ENCODE data around the gene GPRC6A. TPM values are rescaled to one million over a fixed set of nuclear protein-coding genes. Genes with fewer than 3 reads are reported as not detected.

The GPRC6A gene
- not detected in 5 replicates for total RNA-seq (2022; extraction: Qiagen RNA extraction)

GRCh38 chr6:116828983-116829382 lies at the start of gene GPRC6A:
Gene GPRC6A, minus strand, starts transcription at chr6:116829083. Its CDS starts 70 bp downstream, at chr6:116829013.

GRCh38 chr6:116876635-116877611 lies 48.0 kb upstream of the GPRC6A start, which contains the start of gene RFX6:
Gene RFX6, plus strand, starts transcription at chr6:116877242. Its CDS starts 34 bp downstream, at chr6:116877276.

GRCh38 chr6:116764961-116765841 lies 63.7 kb downstream of the GPRC6A start, which contains the start of gene FAM162B:
Gene FAM162B, minus strand, starts transcription at chr6:116765719. Its CDS starts 143 bp downstream, at chr6:116765576.

Other genes starting within 250 kb of the GPRC6A start
- gene RSPH4A, start 212.6 kb downstream of the GPRC6A start, total RNA-seq (2022; extraction: Qiagen RNA extraction) = 0.15 to 0.22 TPM (median 0.20 TPM) in 5 replicates
- 6.0 to 7.9 TPM (median 6.8 TPM) in 5 replicates for gene ZUP1, start 160.3 kb downstream of the GPRC6A start, total RNA-seq (2022; extraction: Qiagen RNA extraction)
- 1.1 to 1.9 TPM (median 1.9 TPM) in 5 replicates for gene KPNA5, start 147.9 kb downstream of the GPRC6A start, total RNA-seq (2022; extraction: Qiagen RNA extraction)
- gene FAM162B, start 63.4 kb downstream of the GPRC6A start, total RNA-seq (2022; extraction: Qiagen RNA extraction) = not detected in 5 replicates
- gene RFX6, start 48.2 kb upstream of the GPRC6A start, total RNA-seq (2022; extraction: Qiagen RNA extraction) = not detected in 5 replicates

Measured in A549 treated with Mapracorat at 1 μM for 4 hours (cell line).